T-helper 1 cell (primary cell): ENCODE data around the gene FNDC5.
"Not testable (repeated sequence)": the region's sequence is repeated elsewhere in the genome, so short reads cannot be mapped to it uniquely, and the experiment has no call there.

Experiments
- DNase-seq, 5 donors: peaks; one replicate each; pipeline ENCODE4 v3.0.0-alpha.2; 2012 to 2020
- total RNA-seq, 4 donors: gene quantifications; one replicate each; lab custom pipeline; 2026; lab: John Stamatoyannopoulos, UW

FNDC5 gene
- 0 to 0.12 (median 0) reads per million in 4 donors for total RNA-seq

GRCh38 chr1:32870615-32871363, at the start of gene FNDC5:
Gene FNDC5, minus strand, starts transcription at chr1:32870912.
- no peak for DNase-seq

GRCh38 chr1:32919811-32920733, 49.4 kb upstream of the FNDC5 start:
- no peak for DNase-seq

- DNase-seq: no peak
Observed at GRCh38 chr1:32918179-32918578, 47.5 kb upstream of the FNDC5 start.

GRCh38 chr1:32917521-32917920, 46.8 kb upstream of the FNDC5 start:
- peak in 1 of 5 donors; percentile 22 for DNase-seq

GRCh38 chr1:32915766-32916706, 45.3 kb upstream of the FNDC5 start:
- no peak for DNase-seq

GRCh38 chr1:32910319-32910718, 39.6 kb upstream of the FNDC5 start:
- no peak for DNase-seq

GRCh38 chr1:32907435-32907834, 36.7 kb upstream of the FNDC5 start:
- no peak for DNase-seq

GRCh38 chr1:32906654-32907053, 35.9 kb upstream of the FNDC5 start:
- DNase-seq: no peak

GRCh38 chr1:32905588-32905987, 34.9 kb upstream of the FNDC5 start:
- DNase-seq: not testable (repeated sequence)

- no peak for DNase-seq
Observed at GRCh38 chr1:32904797-32905196, 34.1 kb upstream of the FNDC5 start.

GRCh38 chr1:32903991-32904785, 33.5 kb upstream of the FNDC5 start:
- no peak for DNase-seq

- no peak for DNase-seq
Observed at GRCh38 chr1:32902535-32902920, 31.8 kb upstream of the FNDC5 start.

GRCh38 chr1:32901823-32902534, 31.3 kb upstream of the FNDC5 start:
- no peak for DNase-seq

GRCh38 chr1:32900956-32901822, 30.5 kb upstream of the FNDC5 start, which contains the start of gene TMEM54:
Gene TMEM54, minus strand, starts transcription at chr1:32901389. Its CDS starts 151 bp downstream, at chr1:32901238.
- DNase-seq: no peak

GRCh38 chr1:32900371-32900955, 29.8 kb upstream of the FNDC5 start:
- DNase-seq: no peak

GRCh38 chr1:32899586-32900296, 29.0 kb upstream of the FNDC5 start:
- DNase-seq: no peak

GRCh38 chr1:32898958-32899357, 28.2 kb upstream of the FNDC5 start:
- DNase-seq: no peak

- no peak for DNase-seq
Observed at GRCh38 chr1:32898056-32898455, 27.3 kb upstream of the FNDC5 start.
